IMR-90 (cell line): ENCODE measurements around the gene KAT2A. TPM values are rescaled to one million over a fixed set of nuclear protein-coding genes. Genes with fewer than 3 reads are reported as not detected.

Experiments
- ATAC-seq: fragments of 200-7000 bp; cut with Tn5 transposase; 2 replicates; pipeline ENCODE4 v1.9.1; 2020; ENCODE audit warnings: low read depth, mild to moderate bottlenecking, moderate library complexity
- BruUV-seq: library from RNA; stranded (reverse); fragments of 400-500 nt; replicated peaks from 2 replicates; lab custom pipeline; 2021; lab: Mats Ljungman, UMichigan
- CTCF ChIA-PET: fragments of 300-600 bp; formaldehyde crosslinking; extraction: SDS; loops from one replicate; lab custom pipeline; 2021; ENCODE audit warnings: antibody characterized with exemption; lab: Yijun Ruan, JAX
- POLR2A ChIA-PET: fragments of 300-600 bp; sonication (Branson Sonifier 250); formaldehyde crosslinking; loops from one replicate; lab custom pipeline; 2022; ENCODE audit warnings: antibody characterized with exemption; ENCODE audit not compliant: unreplicated experiment; lab: Charles Lee
- DNase-seq: peaks from one replicate; pipeline ENCODE4 v3.0.0; 2013
- H2AFZ ChIP-seq: replicated peaks from 2 replicates; pipeline ENCODE3; 2013; ENCODE audit warnings: low read length, mild to moderate bottlenecking; ENCODE audit not compliant: poor library complexity
- H2AK5ac ChIP-seq: 2 replicates; pipeline ENCODE4 v1.6.1; 2013; ENCODE audit warnings: low read depth, low read length, inconsistent platforms
- H2AK9ac ChIP-seq: replicated peaks from 2 replicates; pipeline ENCODE3; 2013; ENCODE audit warnings: mild to moderate bottlenecking, low read depth, low read length, moderate library complexity; ENCODE audit not compliant: poor library complexity
- H2BK120ac ChIP-seq: 2 replicates; pipeline ENCODE4 v1.6.1; 2013; ENCODE audit warnings: low read depth, low read length, inconsistent platforms
- H2BK15ac ChIP-seq: 3 replicates; pipeline ENCODE4 v1.6.1; 2013; ENCODE audit warnings: low read depth, low read length, inconsistent platforms
- H2BK20ac ChIP-seq: 2 replicates; pipeline ENCODE4 v1.6.1; 2013; ENCODE audit warnings: low read depth, mild to moderate bottlenecking, inconsistent platforms, low read length, moderate library complexity
- H2BK5ac ChIP-seq: 2 replicates; pipeline ENCODE4 v1.6.1; 2013; ENCODE audit warnings: mild to moderate bottlenecking, low read depth, low read length, inconsistent platforms; ENCODE audit not compliant: poor library complexity, severe bottlenecking
- H3K14ac ChIP-seq: replicated peaks from 2 replicates; pipeline ENCODE4 v1.6.1; 2013; ENCODE audit warnings: low read depth, low read length, inconsistent platforms
- H3K18ac ChIP-seq: 2 replicates; pipeline ENCODE4 v1.6.1; 2013; ENCODE audit warnings: low read depth, low read length, control low read depth
- H3K23ac ChIP-seq: 2 replicates; pipeline ENCODE4 v1.6.1; 2013; ENCODE audit warnings: low read depth, low read length, inconsistent platforms
- H3K27ac ChIP-seq: 2 replicates; pipeline ENCODE4 v1.5.1; 2013; ENCODE audit warnings: mild to moderate bottlenecking, control low read depth, low read length; ENCODE audit not compliant: insufficient read depth
- H3K27me3 ChIP-seq: 2 replicates; pipeline ENCODE4 v1.6.1; 2013; ENCODE audit warnings: low read length; ENCODE audit not compliant: control insufficient read depth, insufficient read depth
- H3K36me3 ChIP-seq: 2 replicates; pipeline ENCODE4 v1.6.1; 2013; ENCODE audit warnings: low read length, mixed read lengths; ENCODE audit not compliant: control insufficient read depth, insufficient read depth
- H3K4ac ChIP-seq: 2 replicates; pipeline ENCODE4 v1.6.1; 2013; ENCODE audit warnings: low read depth, low read length, inconsistent platforms
- H3K4me1 ChIP-seq: 2 replicates; pipeline ENCODE4 v1.6.1; 2013; ENCODE audit warnings: low read length, mixed read lengths; ENCODE audit not compliant: control insufficient read depth, insufficient read depth
- H3K4me2 ChIP-seq: 2 replicates; pipeline ENCODE4 v1.6.1; 2013; ENCODE audit warnings: low read depth, mild to moderate bottlenecking, control low read depth, low read length, moderate library complexity
- H3K4me3 ChIP-seq: 2 replicates; pipeline ENCODE4 v1.5.1; 2013; ENCODE audit warnings: low read depth, mild to moderate bottlenecking, control low read depth, low read length, moderate library complexity; ENCODE audit not compliant: insufficient read depth
- H3K56ac ChIP-seq: 2 replicates; pipeline ENCODE4 v1.6.1; 2013; ENCODE audit warnings: low read length, inconsistent platforms; ENCODE audit not compliant: insufficient read depth; ENCODE audit errors: extremely low read depth
- H3K79me1 ChIP-seq, 2 experiments: 2 replicates each; pipeline ENCODE4 v1.6.1; 2013; ENCODE audit warnings: low read length in 2 of 2, inconsistent platforms in 1 of 2, low read depth in 1 of 2
- H3K9ac ChIP-seq: 2 replicates; pipeline ENCODE4 v1.6.1; 2013; ENCODE audit warnings: low read depth, low read length, control low read depth
- H3K9me1 ChIP-seq: 2 replicates; pipeline ENCODE4 v1.6.1; 2013; ENCODE audit warnings: low read length, inconsistent platforms; ENCODE audit not compliant: insufficient read depth
- H3K9me3 ChIP-seq: 2 replicates; pipeline ENCODE4 v1.6.1; 2013; ENCODE audit warnings: low read length; ENCODE audit not compliant: control insufficient read depth, insufficient read depth
- H4K20me1 ChIP-seq: 2 replicates; pipeline ENCODE4 v1.6.1; 2013; ENCODE audit warnings: low read length, inconsistent platforms; ENCODE audit not compliant: insufficient read depth
- H4K5ac ChIP-seq: 2 replicates; pipeline ENCODE4 v1.6.1; 2013; ENCODE audit warnings: mild to moderate bottlenecking, low read depth, low read length, control low read depth
- H4K8ac ChIP-seq, 2 experiments: 2 replicates each; pipeline ENCODE4 v1.6.1; 2013; ENCODE audit warnings: low read depth in 2 of 2, low read length in 2 of 2, control low read depth in 1 of 2, inconsistent platforms in 1 of 2
- H4K91ac ChIP-seq: 2 replicates; pipeline ENCODE4 v1.6.1; 2013; ENCODE audit warnings: low read depth, low read length, inconsistent platforms; ENCODE audit not compliant: insufficient read depth
- BHLHE40 ChIP-seq: fragments of 150-350 bp; IDR thresholded peaks from 2 replicates; pipeline ENCODE4 v1.6.1; 2016; ENCODE audit warnings: mild to moderate bottlenecking, low read depth, low read length
- CEBPB ChIP-seq: IDR thresholded peaks from 2 replicates; pipeline ENCODE4 v1.6.1; 2012; ENCODE audit warnings: low read depth, low read length, improper control_type of control experiment
- CTCF ChIP-seq: conservative IDR thresholded peaks from 2 replicates; pipeline ENCODE4 v1.5.1; 2012; ENCODE audit warnings: mild to moderate bottlenecking, low read depth, low read length, improper control_type of control experiment
- ELK1 ChIP-seq: fragments of 150-350 bp; IDR thresholded peaks from 2 replicates; pipeline ENCODE4 v1.6.1; 2016; ENCODE audit warnings: low read depth, mild to moderate bottlenecking, low read length, moderate library complexity, borderline replicate concordance
- MAFK ChIP-seq: IDR thresholded peaks from 2 replicates; pipeline ENCODE4 v1.6.1; 2012; ENCODE audit warnings: low read depth, low read length, improper control_type of control experiment
- MAZ ChIP-seq: IDR thresholded peaks from 2 replicates; pipeline ENCODE4 v1.6.1; 2012; ENCODE audit warnings: low read depth, mild to moderate bottlenecking, low read length, improper control_type of control experiment, moderate library complexity, borderline replicate concordance
- MXI1 ChIP-seq: IDR thresholded peaks from 2 replicates; pipeline ENCODE4 v1.6.1; 2012; ENCODE audit warnings: low read depth, mild to moderate bottlenecking, low read length, moderate library complexity, borderline replicate concordance
- NFE2L2 ChIP-seq: fragments of 150-350 bp; IDR thresholded peaks from 2 replicates; pipeline ENCODE4 v1.6.1; 2016; ENCODE audit warnings: low read depth, mild to moderate bottlenecking, low read length
- POLR2A ChIP-seq: IDR thresholded peaks from 2 replicates; pipeline ENCODE4 v1.6.1; 2012; ENCODE audit warnings: mild to moderate bottlenecking, low read depth, low read length
- RAD21 ChIP-seq: IDR thresholded peaks from 2 replicates; pipeline ENCODE4 v1.6.1; 2012; ENCODE audit warnings: low read length, improper control_type of control experiment
- RCOR1 ChIP-seq: IDR thresholded peaks from 2 replicates; pipeline ENCODE4 v1.6.1; 2012; ENCODE audit warnings: mild to moderate bottlenecking, low read length, improper control_type of control experiment; ENCODE audit not compliant: insufficient replicate concordance
- RFX5 ChIP-seq: IDR thresholded peaks from 2 replicates; pipeline ENCODE4 v1.8.0; 2012; ENCODE audit warnings: low read depth, mild to moderate bottlenecking, low read length, moderate library complexity
- SMC3 ChIP-seq: fragments of 150-350 bp; IDR thresholded peaks from 2 replicates; pipeline ENCODE4 v1.6.1; 2016; ENCODE audit warnings: low read depth, mild to moderate bottlenecking, antibody characterized with exemption, low read length, moderate library complexity
- USF2 ChIP-seq: fragments of 150-350 bp; IDR thresholded peaks from 2 replicates; pipeline ENCODE4 v1.6.1; 2017; ENCODE audit warnings: mild to moderate bottlenecking, antibody characterized with exemption, low read length, low read depth
- WGBS, 2 experiments: methylation state at CpG; one replicate each; pipeline versions ENCODE4 v1.1.5 to v1.1.7; 2013; ENCODE audit warnings: missing lambda C conversion rate in 2 of 2; ENCODE audit not compliant: insufficient read length in 1 of 2; ENCODE audit errors: extremely low coverage in 2 of 2; 5-methylcytosine and 5-hydroxymethylcytosine counted together
- dilution Hi-C: fragments of 300-500 bp; cut with HindIII; formaldehyde crosslinking; loops from one replicate; pipeline ENCODE4 v1.14.3; 2018; ENCODE audit warnings: low sequenced_read_pairs; ENCODE audit not compliant: unreplicated experiment
- in situ Hi-C: fragments of 300-500 bp; cut with MboI; formaldehyde crosslinking; loops from 3 replicates; pipeline ENCODE4 v1.14.3; 2019; ENCODE audit warnings: low sequenced_read_pairs, inconsistent platforms, mixed read lengths
- intact Hi-C: fragments of 100-400 bp; cut with micrococcal nuclease; formaldehyde crosslinking; loops from 2 replicates; pipeline ENCODE4 v1.10.0; 2022
- polyA plus RNA-seq, 3 experiments: library from polyadenylated mRNA; depleted of rRNA; stranded (reverse); fragments of >200 nt; gene quantifications; 2 replicates each; pipeline ENCODE4 v1.2.3, GENCODE V29; 2012; ENCODE audit warnings: low replicate concordance in 1 of 3
- total RNA-seq: library from RNA; depleted of rRNA; stranded (reverse); fragments of >200 nt; gene quantifications from 2 replicates; pipeline ENCODE4 v1.2.3, GENCODE V29; 2012

Gene KAT2A
- total and polyA plus RNA-seq, 2 of the 4 experiments (the other 2 are of a cell fraction): 6.3 to 28.2 TPM

GRCh38 chr17:42101513-42102292 is 19.5 kb downstream of the KAT2A start:
- dilution Hi-C loops: no loop called here
- H4K5ac ChIP-seq: no peak overlapping the region

More at GRCh38 chr17:42101513-42102292, 19.5 kb downstream of the KAT2A start:
- no peak overlapping the region for H3K4me3 ChIP-seq
- peaks cover 37% of the 10 kb centered on the region for H3K27me3 ChIP-seq
- no peak overlapping the region for H3K14ac ChIP-seq
- no peak overlapping the region for H2BK120ac ChIP-seq
- no peak overlapping the region for H3K27ac ChIP-seq
- 0 out of 4 replicates have a peak overlapping the region, but pooled peaks of 1 of the 2 experiments have one; percentile 18 for H4K8ac ChIP-seq
- H3K23ac ChIP-seq: no peak overlapping the region
- H3K18ac ChIP-seq: no peak overlapping the region
- no peak overlapping the region for H2BK20ac ChIP-seq
- DNase-seq: peak; percentile 57
- no peaks in the 10 kb centered on the region for H3K36me3 ChIP-seq
- CTCF ChIA-PET: interaction anchor here (0.6 to 1.5 kb wide), 8 partner anchors 9 to 135 kb away, joined by 3 to 7 read pairs (median 4); partner anchors contain the start of gene CNP
- H4K91ac ChIP-seq: no peak overlapping the region
- H2AK9ac ChIP-seq: peak overlapping the region; percentile 90
- H3K9me3 ChIP-seq: no peaks in the 10 kb centered on the region
- no peak overlapping the region for H3K4ac ChIP-seq
- no peaks in the 10 kb centered on the region for H3K9me1 ChIP-seq
- H2BK15ac ChIP-seq: no peak overlapping the region
- TF ChIP-seq RCOR1: no peak
- TF ChIP-seq MAFK: no peak
- no peak for TF ChIP-seq ELK1
- peak; percentile 20; the same call in 1 of the 2 replicates for TF ChIP-seq MAZ
- peak; percentile 76 for TF ChIP-seq SMC3
- no peak for TF ChIP-seq USF2
- TF ChIP-seq BHLHE40: no peak
- TF ChIP-seq CEBPB: no peak
- TF ChIP-seq RAD21: peak; percentile 84
- TF ChIP-seq NFE2L2: no peak
- no peak for TF ChIP-seq MXI1
- TF ChIP-seq POLR2A: peak; percentile 43; the same call in 1 of the 2 replicates
- TF ChIP-seq CTCF: peak; percentile 88
- TF ChIP-seq RFX5: no peak; the same call in 1 of the 2 replicates
- no peaks in the 10 kb centered on the region for H4K20me1 ChIP-seq
- in situ Hi-C loops (no loop called here), intact Hi-C loops (loop anchor here (1.0 to 2.0 kb wide), 3 partner anchors 34 to 139 kb away; no protein-coding TSS in a partner anchor)
- no peak overlapping the region for H2BK5ac ChIP-seq
- ATAC-seq: peak; percentile 99
- WGBS, 2 experiments: 6% methylated on average over 6 of the region's 14 CpGs; no CpG with 5 or more reads in 1 of the 2 experiments
- BruUV-seq: no TSS peak
- no peak overlapping the region for H3K56ac ChIP-seq
- POLR2A ChIA-PET: no interaction called here
- H2AK5ac ChIP-seq: no peak overlapping the region
- H3K4me2 ChIP-seq: no peak overlapping the region
- no peaks in the 10 kb centered on the region for H3K4me1 ChIP-seq
- no peaks in the 10 kb centered on the region for H3K79me1 ChIP-seq
- H3K9ac ChIP-seq: no peak overlapping the region
- peak overlapping the region; percentile 87 for H2AFZ ChIP-seq
